ENCODE data around the gene GSE1. TPM values are rescaled to one million over a fixed set of nuclear protein-coding genes. Genes with fewer than 3 reads are reported as not detected.

The GSE1 gene
- total and polyA plus RNA-seq, 2 of the 13 experiments (the other 11 are each of a cell fraction or from before 2014, with no cell fraction given), result 16.1 to 31.2 TPM

GRCh38 chr16:85571813-85572619, 41.1 kb upstream of the GSE1 start (continued):
- TF ChIP-seq TBX2 (CRISPR knock-in tag; IDR thresholded peaks at IDR 0.05; ENCODE audit: borderline replicate concordance), result 0 out of 2 replicates have a peak, but pooled peaks have one; percentile 8
- no peak for TF ChIP-seq TAF15 (IDR thresholded peaks at IDR 0.05; ENCODE audit: low read depth, low read length, poor library complexity, severe bottlenecking)
- peak; percentile 17; the same call in 1 of the 2 replicates for TF ChIP-seq NFRKB (IDR thresholded peaks at IDR 0.05)
- no peak for TF ChIP-seq NCOR1 (IDR thresholded peaks at IDR 0.05; ENCODE audit: borderline replicate concordance, low read length)
- no peak for TF ChIP-seq ZNF83 (CRISPR knock-in tag; IDR thresholded peaks at IDR 0.05; ENCODE audit: borderline replicate concordance)
- TF ChIP-seq, protein P1, sequence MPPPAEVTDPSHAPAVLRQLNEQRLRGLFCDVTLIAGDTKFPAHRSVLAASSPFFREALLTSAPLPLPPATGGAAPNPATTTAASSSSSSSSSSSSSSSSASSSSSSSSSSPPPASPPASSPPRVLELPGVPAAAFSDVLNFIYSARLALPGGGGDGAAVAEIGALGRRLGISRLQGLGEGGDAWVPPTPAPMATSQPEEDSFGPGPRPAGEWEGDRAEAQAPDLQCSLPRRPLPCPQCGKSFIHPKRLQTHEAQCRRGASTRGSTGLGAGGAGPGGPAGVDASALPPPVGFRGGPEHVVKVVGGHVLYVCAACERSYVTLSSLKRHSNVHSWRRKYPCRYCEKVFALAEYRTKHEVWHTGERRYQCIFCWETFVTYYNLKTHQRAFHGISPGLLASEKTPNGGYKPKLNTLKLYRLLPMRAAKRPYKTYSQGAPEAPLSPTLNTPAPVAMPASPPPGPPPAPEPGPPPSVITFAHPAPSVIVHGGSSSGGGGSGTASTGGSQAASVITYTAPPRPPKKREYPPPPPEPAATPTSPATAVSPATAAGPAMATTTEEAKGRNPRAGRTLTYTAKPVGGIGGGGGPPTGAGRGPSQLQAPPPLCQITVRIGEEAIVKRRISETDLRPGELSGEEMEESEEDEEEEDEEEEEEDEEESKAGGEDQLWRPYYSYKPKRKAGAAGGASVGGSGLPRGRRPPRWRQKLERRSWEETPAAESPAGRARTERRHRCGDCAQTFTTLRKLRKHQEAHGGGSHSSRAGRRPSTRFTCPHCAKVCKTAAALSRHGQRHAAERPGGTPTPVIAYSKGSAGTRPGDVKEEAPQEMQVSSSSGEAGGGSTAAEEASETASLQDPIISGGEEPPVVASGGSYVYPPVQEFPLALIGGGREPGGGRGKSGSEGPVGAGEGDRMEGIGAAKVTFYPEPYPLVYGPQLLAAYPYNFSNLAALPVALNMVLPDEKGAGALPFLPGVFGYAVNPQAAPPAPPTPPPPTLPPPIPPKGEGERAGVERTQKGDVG (CRISPR knock-in tag; IDR thresholded peaks at IDR 0.05; ENCODE audit: borderline replicate concordance), result no peak
- peak; percentile 11; the same call in 1 of the 2 replicates for TF ChIP-seq ZNF788 (CRISPR knock-in tag; IDR thresholded peaks at IDR 0.05; ENCODE audit: borderline replicate concordance)
- TF ChIP-seq ZFY (CRISPR knock-in tag; IDR thresholded peaks at IDR 0.05), result no peak
- TF ChIP-seq CHD2 (IDR thresholded peaks at IDR 0.05; ENCODE audit: low read depth, low read length), result no peak
- TF ChIP-seq MTF2 (CRISPR knock-in tag; IDR thresholded peaks at IDR 0.05; ENCODE audit: borderline replicate concordance), result no peak
- TF ChIP-seq PITX1 (CRISPR knock-in tag; IDR thresholded peaks at IDR 0.05), result no peak
- peak; percentile 28 for TF ChIP-seq MNT (IDR thresholded peaks at IDR 0.05)
- TF ChIP-seq, protein P2, sequence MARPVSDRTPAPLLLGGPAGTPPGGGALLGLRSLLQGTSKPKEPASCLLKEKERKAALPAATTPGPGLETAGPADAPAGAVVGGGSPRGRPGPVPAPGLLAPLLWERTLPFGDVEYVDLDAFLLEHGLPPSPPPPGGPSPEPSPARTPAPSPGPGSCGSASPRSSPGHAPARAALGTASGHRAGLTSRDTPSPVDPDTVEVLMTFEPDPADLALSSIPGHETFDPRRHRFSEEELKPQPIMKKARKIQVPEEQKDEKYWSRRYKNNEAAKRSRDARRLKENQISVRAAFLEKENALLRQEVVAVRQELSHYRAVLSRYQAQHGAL (CRISPR knock-in tag; IDR thresholded peaks at IDR 0.05; ENCODE audit: not compliant biosample characterization), result no peak
- TF ChIP-seq ZNF234 (CRISPR knock-in tag; conservative IDR thresholded peaks at IDR 0.05), result no peak
- TF ChIP-seq MBD4 (IDR thresholded peaks at IDR 0.05; ENCODE audit: borderline replicate concordance, low read length), result no peak
- TF ChIP-seq ARNTL (CRISPR knock-in tag; IDR thresholded peaks at IDR 0.05), result no peak
- no peak for TF ChIP-seq CEBPB (IDR thresholded peaks at IDR 0.05; ENCODE audit: borderline replicate concordance, low read depth, low read length)
- 0 out of 2 replicates have a peak, but pooled peaks have one; percentile 41 for TF ChIP-seq TRIM22 (IDR thresholded peaks at IDR 0.05)
- no peak for TF ChIP-seq RNF2 (conservative IDR thresholded peaks at IDR 0.05; ENCODE audit: low read depth)
- TF ChIP-seq ZNF792 (CRISPR knock-in tag; IDR thresholded peaks at IDR 0.05), result no peak
- TF ChIP-seq CSRNP2 (CRISPR knock-in tag; conservative IDR thresholded peaks at IDR 0.05; ENCODE audit: low read depth), result no peak
- TF ChIP-seq ZNF747 (CRISPR knock-in tag; IDR thresholded peaks at IDR 0.05; ENCODE audit: borderline replicate concordance), result no peak
